ENCODE data around the gene PLK3. TPM values are rescaled to one million over a fixed set of nuclear protein-coding genes. Genes with fewer than 3 reads are reported as not detected.

Gene PLK3
- total and polyA plus RNA-seq, 9 of the 15 experiments (the other 6 are each of a cell fraction or from before 2014, with no cell fraction given): 0.52 to 22.7 (median 11.0) TPM

- TF ChIP-seq, protein P1, sequence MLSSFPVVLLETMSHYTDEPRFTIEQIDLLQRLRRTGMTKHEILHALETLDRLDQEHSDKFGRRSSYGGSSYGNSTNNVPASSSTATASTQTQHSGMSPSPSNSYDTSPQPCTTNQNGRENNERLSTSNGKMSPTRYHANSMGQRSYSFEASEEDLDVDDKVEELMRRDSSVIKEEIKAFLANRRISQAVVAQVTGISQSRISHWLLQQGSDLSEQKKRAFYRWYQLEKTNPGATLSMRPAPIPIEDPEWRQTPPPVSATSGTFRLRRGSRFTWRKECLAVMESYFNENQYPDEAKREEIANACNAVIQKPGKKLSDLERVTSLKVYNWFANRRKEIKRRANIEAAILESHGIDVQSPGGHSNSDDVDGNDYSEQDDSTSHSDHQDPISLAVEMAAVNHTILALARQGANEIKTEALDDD (IDR thresholded peaks at IDR 0.05): no peak
- TF ChIP-seq, protein P2, sequence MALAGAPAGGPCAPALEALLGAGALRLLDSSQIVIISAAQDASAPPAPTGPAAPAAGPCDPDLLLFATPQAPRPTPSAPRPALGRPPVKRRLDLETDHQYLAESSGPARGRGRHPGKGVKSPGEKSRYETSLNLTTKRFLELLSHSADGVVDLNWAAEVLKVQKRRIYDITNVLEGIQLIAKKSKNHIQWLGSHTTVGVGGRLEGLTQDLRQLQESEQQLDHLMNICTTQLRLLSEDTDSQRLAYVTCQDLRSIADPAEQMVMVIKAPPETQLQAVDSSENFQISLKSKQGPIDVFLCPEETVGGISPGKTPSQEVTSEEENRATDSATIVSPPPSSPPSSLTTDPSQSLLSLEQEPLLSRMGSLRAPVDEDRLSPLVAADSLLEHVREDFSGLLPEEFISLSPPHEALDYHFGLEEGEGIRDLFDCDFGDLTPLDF (CRISPR knock-in tag; IDR thresholded peaks at IDR 0.05): no peak; the same call in 1 of the 2 replicates
- no peak for TF ChIP-seq RBM39 (optimal IDR thresholded peaks at IDR 0.05; ENCODE audit: low read depth, low read length)
- no peak for TF ChIP-seq COPS2 (conservative IDR thresholded peaks at IDR 0.05)
- TF ChIP-seq TSHZ1 (CRISPR knock-in tag; IDR thresholded peaks at IDR 0.05): no peak
- TF ChIP-seq L3MBTL2 (IDR thresholded peaks at IDR 0.05): no peak
- TF ChIP-seq ZNF175 (CRISPR knock-in tag; IDR thresholded peaks at IDR 0.05; ENCODE audit: low read depth): 0 out of 2 replicates have a peak, but pooled peaks have one; percentile 41
- no peak for TF ChIP-seq YY1 (IDR thresholded peaks at IDR 0.05; ENCODE audit: borderline replicate concordance in 1 of 3, control insufficient read depth in 1 of 3, extremely low read depth in 1 of 3, insufficient read depth in 3 of 3, insufficient read length in 1 of 3, insufficient replicate concordance in 2 of 3, low read depth in 1 of 3, low read length in 2 of 3)
- TF ChIP-seq CEBPG (CRISPR knock-in tag; IDR thresholded peaks at IDR 0.05): peak; percentile 53
- TF ChIP-seq CEBPG (tag; conservative IDR thresholded peaks at IDR 0.05 in 1 of 2, IDR thresholded peaks at IDR 0.05 in 1 of 2): no peak
- TF ChIP-seq MXI1 (IDR thresholded peaks at IDR 0.05; ENCODE audit: low read depth, low read length): no peak
- no peak for TF ChIP-seq VEZF1 (CRISPR knock-in tag; IDR thresholded peaks at IDR 0.05)
- peak; percentile 97 for TF ChIP-seq CHD1 (IDR thresholded peaks at IDR 0.05; ENCODE audit: low read length)
- TF ChIP-seq KAT7 (CRISPR knock-in tag; IDR thresholded peaks at IDR 0.05; ENCODE audit: borderline replicate concordance): 0 out of 2 replicates have a peak, but pooled peaks have one; percentile 22
- TF ChIP-seq BCOR (IDR thresholded peaks at IDR 0.05): no peak
- TF ChIP-seq MTA1 (IDR thresholded peaks at IDR 0.05; ENCODE audit: borderline replicate concordance): no peak
- TF ChIP-seq ZNF717 (CRISPR knock-in tag; IDR thresholded peaks at IDR 0.05): no peak
- TF ChIP-seq, protein P3, sequence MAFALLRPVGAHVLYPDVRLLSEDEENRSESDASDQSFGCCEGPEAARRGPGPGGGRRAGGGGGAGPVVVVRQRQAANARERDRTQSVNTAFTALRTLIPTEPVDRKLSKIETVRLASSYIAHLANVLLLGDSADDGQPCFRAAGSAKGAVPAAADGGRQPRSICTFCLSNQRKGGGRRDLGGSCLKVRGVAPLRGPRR (CRISPR knock-in tag; IDR thresholded peaks at IDR 0.05): peak; percentile 43; the same call in 1 of the 2 replicates
Measured at GRCh38 chr1:44775930-44776729, 24.0 kb upstream of the PLK3 start (continued).
